Measurements from ENCODE around the gene ABO. TPM values are rescaled to one million over a fixed set of nuclear protein-coding genes. Genes with fewer than 3 reads are reported as not detected.
"Not testable (repeated sequence)": the region's sequence is repeated elsewhere in the genome, so short reads cannot be mapped to it uniquely, and the experiment has no call there.

Gene ABO
- total RNA-seq, 2 experiments from 2014 or later: not detected

DNA sequence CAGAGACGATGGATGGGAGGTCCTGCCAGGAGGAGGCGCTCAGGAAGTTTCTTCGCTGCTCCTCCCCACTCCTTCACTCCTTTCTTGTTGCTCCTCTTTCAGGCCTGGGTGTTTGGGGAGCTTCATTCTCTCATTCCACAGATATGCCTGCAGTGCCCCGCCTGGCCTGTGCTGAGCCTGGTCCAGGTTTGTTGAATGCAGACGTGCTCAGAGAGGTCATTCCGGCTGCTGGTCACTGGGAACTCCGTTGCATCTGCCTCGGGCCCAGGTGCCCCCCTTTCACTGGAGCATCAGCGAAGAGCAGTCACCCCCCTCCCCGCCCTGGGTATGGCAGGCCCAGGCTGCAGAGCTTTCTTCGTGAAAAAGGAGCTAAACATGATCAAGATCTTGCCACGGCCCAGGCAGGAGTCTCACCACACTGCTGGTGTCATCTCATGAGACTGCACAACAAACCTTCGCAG lies 45.5 kb upstream of the ABO start:
- H3K4me3 Mint-ChIP-seq: no peak overlapping the region
- intact Hi-C loops (cut with micrococcal nuclease): no loop called here
- no peak overlapping the region for H3K27ac Mint-ChIP-seq
- H3K9me3 Mint-ChIP-seq: no peaks in the 10 kb centered on the region
- H3K27me3 Mint-ChIP-seq: no peaks in the 10 kb centered on the region
- ATAC-seq (no peak), DNase-seq (no peak)
- TF ChIP-seq, protein P1, sequence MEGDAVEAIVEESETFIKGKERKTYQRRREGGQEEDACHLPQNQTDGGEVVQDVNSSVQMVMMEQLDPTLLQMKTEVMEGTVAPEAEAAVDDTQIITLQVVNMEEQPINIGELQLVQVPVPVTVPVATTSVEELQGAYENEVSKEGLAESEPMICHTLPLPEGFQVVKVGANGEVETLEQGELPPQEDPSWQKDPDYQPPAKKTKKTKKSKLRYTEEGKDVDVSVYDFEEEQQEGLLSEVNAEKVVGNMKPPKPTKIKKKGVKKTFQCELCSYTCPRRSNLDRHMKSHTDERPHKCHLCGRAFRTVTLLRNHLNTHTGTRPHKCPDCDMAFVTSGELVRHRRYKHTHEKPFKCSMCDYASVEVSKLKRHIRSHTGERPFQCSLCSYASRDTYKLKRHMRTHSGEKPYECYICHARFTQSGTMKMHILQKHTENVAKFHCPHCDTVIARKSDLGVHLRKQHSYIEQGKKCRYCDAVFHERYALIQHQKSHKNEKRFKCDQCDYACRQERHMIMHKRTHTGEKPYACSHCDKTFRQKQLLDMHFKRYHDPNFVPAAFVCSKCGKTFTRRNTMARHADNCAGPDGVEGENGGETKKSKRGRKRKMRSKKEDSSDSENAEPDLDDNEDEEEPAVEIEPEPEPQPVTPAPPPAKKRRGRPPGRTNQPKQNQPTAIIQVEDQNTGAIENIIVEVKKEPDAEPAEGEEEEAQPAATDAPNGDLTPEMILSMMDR (IDR thresholded peaks at IDR 0.05): no peak
- ChIA-PET CTCF (interaction anchor here (1.3 kb wide), 1 partner anchor 10 kb away, joined by 3 read pairs; no protein-coding TSS in a partner anchor), POLR2A (interaction anchor here (0.7 kb wide), 1 partner anchor 198 kb away, joined by 3 read pairs; no protein-coding TSS in a partner anchor)
- no peaks in the 10 kb centered on the region for H3K4me1 Mint-ChIP-seq (ENCODE audit: low read depth)
- H3K36me3 Mint-ChIP-seq (ENCODE audit: low read depth): no peaks in the 10 kb centered on the region

DNA sequence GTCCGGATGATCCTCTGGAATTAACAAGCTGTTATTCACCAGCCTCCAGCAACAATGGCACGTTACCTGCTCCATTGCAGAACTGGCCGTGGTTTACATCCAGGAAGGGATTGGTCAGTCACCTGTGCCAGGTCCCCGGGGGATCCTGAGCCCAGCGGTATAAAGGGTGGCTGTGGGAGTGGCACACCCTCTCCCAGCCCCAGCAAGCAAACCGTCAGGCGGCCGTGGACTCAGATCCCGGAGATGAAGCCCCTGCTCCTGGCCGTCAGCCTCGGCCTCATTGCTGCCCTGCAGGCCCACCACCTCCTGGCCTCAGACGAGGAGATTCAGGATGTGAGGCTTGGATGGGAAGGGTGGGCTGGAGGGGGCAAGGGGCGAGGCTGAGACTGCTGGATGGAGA lies 42.5 kb upstream of the ABO start:
- H3K27ac Mint-ChIP-seq; H3K9me3 Mint-ChIP-seq; H3K36me3 Mint-ChIP-seq (ENCODE audit: low read depth); POLR2A ChIA-PET; DNase-seq; ATAC-seq; CTCF ChIA-PET; H3K27me3 Mint-ChIP-seq; H3K4me1 Mint-ChIP-seq (ENCODE audit: low read depth); intact Hi-C loops (cut with micrococcal nuclease); H3K4me3 Mint-ChIP-seq: not testable (repeated sequence)

DNA sequence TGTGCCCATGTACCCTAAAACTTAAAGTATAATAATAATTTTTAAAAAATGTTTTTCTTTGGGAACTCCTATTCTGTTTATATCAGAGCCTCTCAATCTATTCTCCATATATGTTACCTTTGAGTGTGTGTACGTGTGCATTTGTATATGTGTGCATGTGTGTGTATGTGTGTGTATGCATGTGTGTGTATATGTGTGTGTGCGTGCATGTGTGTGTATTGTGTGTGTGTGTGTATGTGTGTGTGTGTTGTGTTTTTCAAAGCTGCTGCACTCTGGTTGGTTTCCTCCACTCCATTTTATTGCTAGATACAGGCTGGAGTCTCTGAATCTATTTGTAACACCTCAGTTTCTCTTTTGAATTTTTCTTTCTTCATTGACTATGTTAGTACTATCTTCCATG lies 41.0 kb upstream of the ABO start:
- POLR2A ChIA-PET: no interaction called here
- CTCF ChIA-PET: no interaction called here
- H3K4me3 Mint-ChIP-seq: no peak overlapping the region

GRCh38 chr9:133309608-133310007 lies 34.6 kb upstream of the ABO start:
- Mint-ChIP-seq H3K9me3 (no peaks in the 10 kb centered on the region), H3K4me3 (no peak overlapping the region), H3K27me3 (peaks cover 10% of the 10 kb centered on the region), H3K36me3 (ENCODE audit: low read depth) (no peaks in the 10 kb centered on the region), H3K27ac (no peak overlapping the region), H3K4me1 (ENCODE audit: low read depth) (no peaks in the 10 kb centered on the region)
- POLR2A ChIA-PET: no interaction called here
- intact Hi-C loops (cut with micrococcal nuclease): no loop called here
- DNase-seq: no peak
- CTCF ChIA-PET: interaction anchor here (1.0 kb wide), 1 partner anchor 21 kb away, joined by 3 read pairs; no protein-coding TSS in a partner anchor
- TF ChIP-seq, protein P1 (IDR thresholded peaks at IDR 0.05): no peak
- no peak for ATAC-seq

More for the DNA sequence above, 41.0 kb upstream of the ABO start:
- Mint-ChIP-seq H3K4me1 (ENCODE audit: low read depth) (no peaks in the 10 kb centered on the region), H3K36me3 (ENCODE audit: low read depth) (no peaks in the 10 kb centered on the region), H3K9me3 (no peaks in the 10 kb centered on the region), H3K27me3 (no peaks in the 10 kb centered on the region), H3K27ac (no peak overlapping the region)
- TF ChIP-seq, protein P1 (IDR thresholded peaks at IDR 0.05): no peak
- ATAC-seq (no peak), DNase-seq (no peak)
- intact Hi-C loops (cut with micrococcal nuclease): no loop called here

DNA sequence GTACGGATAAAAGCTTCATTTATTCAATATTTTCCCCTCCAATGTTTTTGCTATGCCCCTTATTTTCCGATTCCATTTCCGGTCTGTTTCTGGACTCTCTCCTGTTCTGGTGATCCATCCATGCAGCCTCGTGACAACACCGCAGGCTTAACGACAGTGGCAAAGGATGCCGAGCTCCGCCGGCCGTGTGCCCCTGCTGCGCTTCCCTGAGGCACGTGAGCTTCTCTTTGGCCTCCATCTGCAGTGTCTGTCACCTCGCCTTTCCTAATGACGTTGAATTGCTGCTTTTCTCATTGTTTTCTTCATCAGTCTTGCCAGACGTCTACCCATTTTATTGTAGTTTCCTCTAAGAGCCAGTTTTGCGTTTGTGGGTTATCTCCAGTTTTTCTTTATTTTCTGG lies 32.3 kb upstream of the ABO start:
- Mint-ChIP-seq H3K4me1 (ENCODE audit: low read depth) (no peaks in the 10 kb centered on the region), H3K4me3 (no peak overlapping the region), H3K36me3 (ENCODE audit: low read depth) (no peaks in the 10 kb centered on the region), H3K27ac (no peak overlapping the region), H3K9me3 (no peaks in the 10 kb centered on the region), H3K27me3 (peaks cover 10% of the 10 kb centered on the region)
- ChIA-PET CTCF (no interaction called here), POLR2A (no interaction called here)
- ATAC-seq (no peak), DNase-seq (no peak)
- TF ChIP-seq, protein P1 (IDR thresholded peaks at IDR 0.05): no peak
- intact Hi-C loops (cut with micrococcal nuclease): no loop called here

Data from activated CD8-positive, alpha-beta T cell treated with anti-CD3 and anti-CD28 coated beads for 36 hours (primary cell).